Lung (tissue), 12 donors: Measurements from ENCODE around the gene NYNRIN. TPM values are rescaled to one million over a fixed set of nuclear protein-coding genes. Genes with fewer than 3 reads are reported as not detected.

ENCODE experiments used
- ATAC-seq: fragments of 200-7000 bp; cut with Tn5 transposase; one replicate; pipeline ENCODE4 v1.9.1; 2020; ENCODE audit warnings: moderate number of reproducible peaks; ENCODE audit not compliant: insufficient read depth, low FRiP score
- DNase-seq, 3 donors: peaks; one replicate each; pipeline ENCODE4 v3.0.0-alpha.2; 2013 to 2017
- H3K27ac ChIP-seq, 2 donors: one replicate each; pipeline ENCODE4 v1.5.1; 2013; ENCODE audit warnings: mild to moderate bottlenecking in 2 of 2, moderate library complexity in 2 of 2, control low read depth in 1 of 2, inconsistent platforms in 1 of 2, low read depth in 1 of 2, low read length in 1 of 2
- H3K27me3 ChIP-seq, 3 donors: one replicate each; pipeline ENCODE4 v1.5.1; 2013; ENCODE audit warnings: low read length in 2 of 3; ENCODE audit not compliant: control insufficient read depth in 3 of 3, insufficient read depth in 3 of 3
- H3K36me3 ChIP-seq, 4 donors: one replicate each; pipeline ENCODE4 v1.5.1; 2013; ENCODE audit warnings: low read length in 4 of 4, mild to moderate bottlenecking in 1 of 4, moderate library complexity in 1 of 4; ENCODE audit not compliant: control insufficient read depth in 4 of 4, insufficient read depth in 4 of 4
- H3K4me1 ChIP-seq, 5 donors: one replicate each; pipeline ENCODE4 v1.5.1; 2013; ENCODE audit warnings: low read length in 5 of 5, mild to moderate bottlenecking in 2 of 5, moderate library complexity in 1 of 5; ENCODE audit not compliant: control insufficient read depth in 5 of 5, insufficient read depth in 5 of 5
- H3K4me3 ChIP-seq: one replicate; pipeline ENCODE4 v1.5.1; 2013; ENCODE audit warnings: mild to moderate bottlenecking, control low read depth, moderate library complexity
- H3K9ac ChIP-seq, 2 donors: one replicate each; pipeline ENCODE4 v1.5.1; 2013; ENCODE audit warnings: low read length in 2 of 2, control low read depth in 1 of 2; ENCODE audit not compliant: insufficient read depth in 1 of 2
- H3K9me3 ChIP-seq, 4 donors: one replicate each; pipeline ENCODE4 v1.5.1; 2013; ENCODE audit warnings: low read length in 3 of 4, mild to moderate bottlenecking in 1 of 4, moderate library complexity in 1 of 4; ENCODE audit not compliant: control insufficient read depth in 4 of 4, insufficient read depth in 3 of 4
- CTCF ChIP-seq: IDR thresholded peaks from 2 replicates; pipeline ENCODE4 v1.5.1; 2012; ENCODE audit warnings: mild to moderate bottlenecking; ENCODE audit errors: control extremely low read depth, extremely low read depth
- WGBS, 2 donors: extraction: QIAGEN DNeasy Blood & Tissue Kit; methylation state at CpG; one replicate each; pipeline ENCODE4 v1.1.7; 2013; 5-methylcytosine and 5-hydroxymethylcytosine counted together
- polyA plus RNA-seq, 2 donors: library from polyadenylated mRNA; stranded (reverse); fragments of 200-250 nt; gene quantifications; one replicate each; pipeline ENCODE4 v1.2.1, GENCODE V29; 2013
- total RNA-seq, 2 donors: library from RNA; depleted of rRNA in 1 of 2; stranded (reverse); fragments of >200 nt in 1 of 2; gene quantifications; one replicate each; pipeline ENCODE4 v1.2.1, GENCODE V29; 2014 to 2021
- donor health status: control.
- donor health status: control.
- donor health status: Bipolar disorder and iron deficiency.
- donor health status: healthy.
- donor health status: DM: yes; HTN: yes; CAD: no.

The NYNRIN gene
- total and polyA plus RNA-seq, 4 donors, result 2.9 to 49.8 (median 10.2) TPM

DNA sequence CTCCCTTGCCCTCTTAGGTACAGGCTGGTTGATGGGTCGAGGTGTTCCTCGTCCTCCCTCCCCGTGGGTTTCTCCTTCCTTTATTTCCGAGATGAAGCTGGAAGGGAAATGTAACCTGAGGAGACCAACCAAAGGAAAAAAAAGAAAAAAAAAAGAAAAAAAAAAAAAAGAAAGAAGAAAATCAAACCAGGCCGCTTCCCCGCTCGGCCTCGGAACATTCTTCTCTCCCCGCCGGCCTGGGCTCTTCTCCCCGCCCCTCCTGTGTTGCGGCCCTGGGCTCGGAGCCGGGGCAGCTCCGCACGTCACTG lies 32.4 kb upstream of the NYNRIN start:
- H3K36me3 ChIP-seq, result no peaks in the 10 kb centered on the region
- 4 to 5% methylated on average over 13 to 16 of the region's 16 CpGs for WGBS, 2 donors
- peak in 1 of 3 donors; percentile 96 for DNase-seq
- ATAC-seq, result peak; percentile 0
- H3K27ac ChIP-seq, result peak overlapping the region; percentile 71 to 78
- TF ChIP-seq CTCF, result no peak
- H3K4me1 ChIP-seq, result peaks cover 0 to 40% (median 12%) of the 10 kb centered on the region in 5 donors
- H3K9me3 ChIP-seq, result no peaks in the 10 kb centered on the region
- peak overlapping the region in 1 of 2 donors; percentile 66 for H3K9ac ChIP-seq
- H3K27me3 ChIP-seq, result no peaks in the 10 kb centered on the region
- H3K4me3 ChIP-seq, result peak overlapping the region; percentile 37

- 1 to 2% methylated on average over 40 of the region's 40 CpGs for WGBS, 2 donors
- H3K9ac ChIP-seq, result peak overlapping the region in 1 of 2 donors; percentile 46
- H3K27ac ChIP-seq, result peak overlapping the region; percentile 73 to 78
- peaks cover 0 to 44% (median 12%) of the 10 kb centered on the region in 5 donors for H3K4me1 ChIP-seq
- H3K36me3 ChIP-seq, result no peaks in the 10 kb centered on the region
- no peaks in the 10 kb centered on the region for H3K27me3 ChIP-seq
- ATAC-seq, result peak; percentile 82
- H3K4me3 ChIP-seq, result peak overlapping the region; percentile 37
- DNase-seq, result peak; percentile 96 to 98 (median 98)
- H3K9me3 ChIP-seq, result no peaks in the 10 kb centered on the region
- no peak for TF ChIP-seq CTCF
Measured at GRCh38 chr14:24366721-24367513, 31.9 kb upstream of the NYNRIN start.

GRCh38 chr14:24367514-24368211 lies 31.1 kb upstream of the NYNRIN start, which contains the start of gene NFATC4:
NFATC4 (plus strand) TSS chr14:24368184; CDS start chr14:24368341, 157 bp downstream.
- Histone ChIP-seq H3K4me1 (peaks cover 0 to 51% (median 15%) of the 10 kb centered on the region in 5 donors), H3K27ac (peak within 1 kb of the TSS; percentile 73 to 78), H3K36me3 (peaks cover 0 to 6% (median 0%) of the 10 kb centered on the region in 4 donors), H3K4me3 (peak within 1 kb of the TSS; percentile 33), H3K9ac (peak within 1 kb of the TSS; percentile 49 to 73), H3K9me3 (no peaks in the 10 kb centered on the region), H3K27me3 (no peaks in the 10 kb centered on the region)
- no peak for TF ChIP-seq CTCF
- DNase-seq (peak; percentile 95 to 99 (median 98)), ATAC-seq (peak; percentile 23)
- WGBS, 2 donors, result 12 to 13% methylated on average over 20 to 21 of the region's 21 CpGs
